GM13976 (cell line): ENCODE results near the gene PLCB2.

Experiments
- DNase-seq: peaks from one replicate; pipeline ENCODE4 v3.0.0; 2012; ENCODE audit warnings: low spot score
- in situ Hi-C: fragments of 300-500 bp; cut with MboI; formaldehyde crosslinking; loops from one replicate; pipeline ENCODE4 v1.12.0; 2022; ENCODE audit warnings: low sequenced_read_pairs, mixed read lengths, inconsistent platforms; ENCODE audit not compliant: unreplicated experiment
- TF ChIP-seq, protein P1 (sequence below): IDR thresholded peaks from 2 replicates; pipeline ENCODE4 v1.5.1; 2012; ENCODE audit warnings: borderline replicate concordance, mild to moderate bottlenecking; ENCODE audit not compliant: insufficient read depth; ENCODE audit errors: extremely low read depth, missing control alignments, control extremely low read depth

Gene PLCB2

DNA sequence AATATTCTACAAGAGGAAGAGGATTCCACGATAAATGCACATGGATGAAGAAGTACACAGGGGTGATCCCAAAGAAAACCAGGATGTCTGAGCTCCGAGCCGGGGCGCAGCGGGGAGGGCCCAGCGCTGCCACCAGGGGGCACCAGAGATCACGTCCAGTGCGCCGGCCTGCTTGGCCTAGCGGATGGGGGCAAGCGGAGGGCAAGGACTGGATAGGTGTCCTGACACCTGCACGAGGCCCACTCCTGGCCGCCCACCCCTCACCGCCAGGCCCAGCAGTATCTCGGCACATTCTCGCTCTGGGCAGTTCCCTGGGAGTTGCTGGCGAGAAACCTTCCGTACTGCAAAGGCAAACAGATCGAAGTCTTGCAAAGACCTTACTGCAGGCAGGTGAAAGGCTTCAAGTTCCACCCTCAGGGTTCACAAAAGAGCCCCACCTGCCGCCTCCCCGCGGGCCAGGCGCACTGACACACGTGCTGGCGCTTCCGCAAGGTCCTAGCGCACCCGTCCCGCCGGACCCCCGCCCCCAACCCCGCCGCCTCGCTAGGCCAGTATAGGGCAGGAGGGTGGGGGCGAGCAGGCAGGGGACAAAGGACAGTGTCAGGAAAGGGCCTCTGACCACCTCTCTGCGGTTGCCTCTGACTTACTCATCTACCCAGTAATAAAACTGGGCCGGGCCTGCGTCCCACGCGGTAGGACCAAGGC lies 28.1 kb downstream of the PLCB2 start:
- in situ Hi-C loops, result no loop called here
- TF ChIP-seq, protein P1, sequence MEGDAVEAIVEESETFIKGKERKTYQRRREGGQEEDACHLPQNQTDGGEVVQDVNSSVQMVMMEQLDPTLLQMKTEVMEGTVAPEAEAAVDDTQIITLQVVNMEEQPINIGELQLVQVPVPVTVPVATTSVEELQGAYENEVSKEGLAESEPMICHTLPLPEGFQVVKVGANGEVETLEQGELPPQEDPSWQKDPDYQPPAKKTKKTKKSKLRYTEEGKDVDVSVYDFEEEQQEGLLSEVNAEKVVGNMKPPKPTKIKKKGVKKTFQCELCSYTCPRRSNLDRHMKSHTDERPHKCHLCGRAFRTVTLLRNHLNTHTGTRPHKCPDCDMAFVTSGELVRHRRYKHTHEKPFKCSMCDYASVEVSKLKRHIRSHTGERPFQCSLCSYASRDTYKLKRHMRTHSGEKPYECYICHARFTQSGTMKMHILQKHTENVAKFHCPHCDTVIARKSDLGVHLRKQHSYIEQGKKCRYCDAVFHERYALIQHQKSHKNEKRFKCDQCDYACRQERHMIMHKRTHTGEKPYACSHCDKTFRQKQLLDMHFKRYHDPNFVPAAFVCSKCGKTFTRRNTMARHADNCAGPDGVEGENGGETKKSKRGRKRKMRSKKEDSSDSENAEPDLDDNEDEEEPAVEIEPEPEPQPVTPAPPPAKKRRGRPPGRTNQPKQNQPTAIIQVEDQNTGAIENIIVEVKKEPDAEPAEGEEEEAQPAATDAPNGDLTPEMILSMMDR, result peak; percentile 98
- peak; percentile 85 for DNase-seq

GRCh38 chr15:40278026-40278425 lies 29.7 kb downstream of the PLCB2 start:
- in situ Hi-C loops, result no loop called here
- DNase-seq, result no peak
- TF ChIP-seq, protein P1, result no peak

GRCh38 chr15:40277471-40277870 lies 30.3 kb downstream of the PLCB2 start:
- DNase-seq, result no peak
- in situ Hi-C loops, result no loop called here
- TF ChIP-seq, protein P1, result no peak

DNA sequence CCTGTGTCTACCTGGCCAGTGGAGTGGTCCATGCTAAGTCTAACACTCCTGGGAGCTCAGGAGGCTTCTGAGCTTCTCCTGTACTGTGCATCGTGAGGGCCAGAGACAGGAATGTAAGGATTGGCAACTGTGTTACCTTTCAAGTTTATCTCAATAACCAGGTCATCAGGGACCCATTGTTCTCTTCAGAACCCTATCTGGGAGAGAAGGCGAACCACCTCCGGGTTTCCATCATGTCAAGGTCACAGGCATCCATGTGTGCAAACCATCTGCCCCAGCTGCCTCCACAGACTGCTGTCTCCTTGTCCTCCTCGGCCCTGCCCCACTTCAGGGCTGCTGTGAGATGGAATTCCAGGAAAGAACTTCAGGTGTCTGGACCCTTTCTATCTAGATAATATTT lies 30.8 kb downstream of the PLCB2 start:
- no peak for DNase-seq
- in situ Hi-C loops, result no loop called here
- TF ChIP-seq, protein P1, result no peak

GRCh38 chr15:40275954-40276353 lies 31.8 kb downstream of the PLCB2 start:
- in situ Hi-C loops, result no loop called here
- TF ChIP-seq, protein P1, result no peak

DNA sequence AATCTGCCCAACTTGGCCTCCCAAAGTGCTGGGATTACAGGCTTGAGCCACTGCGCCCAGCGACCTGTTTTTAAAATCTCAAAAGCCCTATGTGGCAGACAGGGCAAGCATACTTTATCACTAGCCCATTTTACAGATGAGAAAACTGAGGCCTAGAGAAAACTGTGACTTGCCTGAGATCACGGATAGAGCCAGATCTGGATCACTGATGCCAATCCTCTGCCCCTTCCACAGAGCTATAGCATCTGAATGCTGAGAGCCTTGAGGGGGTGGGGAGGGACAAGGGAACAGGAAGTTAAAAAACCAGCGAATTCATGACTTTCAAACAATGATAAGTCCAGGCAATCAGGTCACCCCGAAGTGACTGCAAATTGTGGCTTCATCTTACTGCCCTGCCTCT lies 32.2 kb downstream of the PLCB2 start:
- TF ChIP-seq, protein P1, result no peak
- in situ Hi-C loops, result no loop called here
- no peak for DNase-seq

More at GRCh38 chr15:40275954-40276353, 31.8 kb downstream of the PLCB2 start:
- DNase-seq, result no peak
